Measurements from ENCODE around the gene NAV2. TPM values are rescaled to one million over a fixed set of nuclear protein-coding genes. Genes with fewer than 3 reads are reported as not detected.

Gene NAV2
- total RNA-seq, 3 donors from 2014 or later: 21.9 to 65.9 (median 30.9) TPM

- intact Hi-C loops (cut with DNase I, micrococcal nuclease): no loop called here
- no peak for DNase-seq
- H3K4me1 ChIP-seq (ENCODE audit: low read depth): no peaks in the 10 kb centered on the region
- H3K9me3 ChIP-seq: no peaks in the 10 kb centered on the region
- no peak for ATAC-seq
- no peak for TF ChIP-seq CTCF (IDR thresholded peaks at IDR 0.05)
- no peak overlapping the region for H3K4me3 ChIP-seq
- no peaks in the 10 kb centered on the region for H3K36me3 ChIP-seq (ENCODE audit: low read depth)
Observed at GRCh38 chr11:20032127-20032526, 319.5 kb downstream of the NAV2 start.

GRCh38 chr11:20032577-20033260 is 320.1 kb downstream of the NAV2 start:
- intact Hi-C loops (cut with DNase I, micrococcal nuclease): no loop called here
- DNase-seq: no peak
- TF ChIP-seq CTCF (IDR thresholded peaks at IDR 0.05): no peak
- Histone ChIP-seq H3K9me3 (no peaks in the 10 kb centered on the region), H3K36me3 (ENCODE audit: low read depth) (no peaks in the 10 kb centered on the region), H3K4me3 (no peak overlapping the region), H3K4me1 (ENCODE audit: low read depth) (no peaks in the 10 kb centered on the region)
- ATAC-seq: no peak

GRCh38 chr11:20033806-20034205 is 321.2 kb downstream of the NAV2 start:
- DNase-seq: no peak
- H3K4me1 ChIP-seq (ENCODE audit: low read depth): no peaks in the 10 kb centered on the region
- no peak overlapping the region for H3K4me3 ChIP-seq
- intact Hi-C loops (cut with DNase I, micrococcal nuclease): no loop called here
- H3K9me3 ChIP-seq: no peaks in the 10 kb centered on the region
- TF ChIP-seq CTCF (IDR thresholded peaks at IDR 0.05): no peak
- H3K36me3 ChIP-seq (ENCODE audit: low read depth): no peaks in the 10 kb centered on the region
- ATAC-seq: no peak

GRCh38 chr11:20034941-20035340 is 322.3 kb downstream of the NAV2 start:
- no peaks in the 10 kb centered on the region for H3K36me3 ChIP-seq (ENCODE audit: low read depth)
- TF ChIP-seq CTCF (IDR thresholded peaks at IDR 0.05): no peak
- DNase-seq (no peak), ATAC-seq (no peak)
- H3K4me1 ChIP-seq (ENCODE audit: low read depth): no peaks in the 10 kb centered on the region
- no peak overlapping the region for H3K4me3 ChIP-seq
- H3K9me3 ChIP-seq: no peaks in the 10 kb centered on the region
- intact Hi-C loops (cut with DNase I, micrococcal nuclease): no loop called here

GRCh38 chr11:20035375-20035700 is 322.7 kb downstream of the NAV2 start:
- no peaks in the 10 kb centered on the region for H3K36me3 ChIP-seq (ENCODE audit: low read depth)
- intact Hi-C loops (cut with DNase I, micrococcal nuclease): no loop called here
- H3K4me3 ChIP-seq: no peak overlapping the region
- no peak for TF ChIP-seq CTCF (IDR thresholded peaks at IDR 0.05)
- no peak for DNase-seq
- ATAC-seq: no peak
- H3K4me1 ChIP-seq (ENCODE audit: low read depth): no peaks in the 10 kb centered on the region
- no peaks in the 10 kb centered on the region for H3K9me3 ChIP-seq

All from mucosa of descending colon (tissue), 3 donors.